HEK293 (cell line): ENCODE results near the gene EME2.
A peak's percentile ranks its signal among the peaks of the same experiment; 100 is the strongest.

ENCODE experiments used
- GLIS1 ChIP-seq: fragments of 450-650 bp; formaldehyde crosslinking; IDR thresholded peaks from 2 replicates; pipeline ENCODE4 v1.5.1; 2016; ENCODE audit warnings: missing biosample characterization, missing genetic modification characterization
- GLIS2 ChIP-seq: fragments of 450-650 bp; formaldehyde crosslinking; IDR thresholded peaks from 2 replicates; pipeline ENCODE4 v1.5.1; 2016; ENCODE audit warnings: missing biosample characterization, missing genetic modification characterization
- HOXA7 ChIP-seq: sonication (generic); formaldehyde crosslinking; IDR thresholded peaks from 2 replicates; pipeline ENCODE4 v1.8.1; 2022; ENCODE audit warnings: missing genetic modification reagents, borderline replicate concordance
- KLF10 ChIP-seq: fragments of 450-650 bp; IDR thresholded peaks from 2 replicates; pipeline ENCODE4 v1.5.1; 2018; ENCODE audit warnings: missing biosample characterization, mild to moderate bottlenecking, missing genetic modification characterization
- KLF16 ChIP-seq: fragments of 450-650 bp; formaldehyde crosslinking; IDR thresholded peaks from 2 replicates; pipeline ENCODE4 v1.5.1; 2017; ENCODE audit warnings: missing biosample characterization, missing genetic modification characterization
- KLF9 ChIP-seq: fragments of 450-650 bp; formaldehyde crosslinking; IDR thresholded peaks from 2 replicates; pipeline ENCODE4 v1.5.1; 2016; ENCODE audit warnings: missing biosample characterization, missing genetic modification characterization, low read depth
- SCRT1 ChIP-seq: fragments of 450-650 bp; formaldehyde crosslinking; IDR thresholded peaks from 2 replicates; pipeline ENCODE4 v1.5.1; 2016; ENCODE audit warnings: missing biosample characterization, missing genetic modification characterization, borderline replicate concordance
- SP7 ChIP-seq: fragments of 450-650 bp; formaldehyde crosslinking; IDR thresholded peaks from 2 replicates; pipeline ENCODE4 v1.5.1; 2016; ENCODE audit warnings: missing biosample characterization, missing genetic modification characterization
- YY1 ChIP-seq: fragments of 450-650 bp; formaldehyde crosslinking; IDR thresholded peaks from 2 replicates; pipeline ENCODE4 v1.5.1; 2018; ENCODE audit warnings: missing biosample characterization, missing genetic modification characterization
- ZBTB21 ChIP-seq: fragments of 450-650 bp; formaldehyde crosslinking; IDR thresholded peaks from 2 replicates; pipeline ENCODE4 v1.5.1; 2017; ENCODE audit warnings: missing biosample characterization, missing genetic modification characterization
- ZBTB48 ChIP-seq: fragments of 450-650 bp; formaldehyde crosslinking; IDR thresholded peaks from 2 replicates; pipeline ENCODE4 v1.5.1; 2016; ENCODE audit warnings: missing biosample characterization, missing genetic modification characterization
- ZEB2 ChIP-seq: fragments of 450-650 bp; formaldehyde crosslinking; IDR thresholded peaks from 2 replicates; pipeline ENCODE4 v1.5.1; 2016; ENCODE audit warnings: missing biosample characterization, missing genetic modification characterization
- ZNF10 ChIP-seq: fragments of 450-650 bp; formaldehyde crosslinking; IDR thresholded peaks from 2 replicates; pipeline ENCODE4 v1.5.1; 2017; ENCODE audit warnings: missing biosample characterization, missing genetic modification characterization
- ZNF114 ChIP-seq: fragments of 450-650 bp; formaldehyde crosslinking; IDR thresholded peaks from 2 replicates; pipeline ENCODE4 v1.5.0; 2017; ENCODE audit warnings: missing biosample characterization, missing genetic modification characterization
- ZNF146 ChIP-seq: fragments of 450-650 bp; formaldehyde crosslinking; IDR thresholded peaks from 2 replicates; pipeline ENCODE4 v1.5.1; 2016; ENCODE audit warnings: missing biosample characterization, missing genetic modification characterization
- ZNF223 ChIP-seq: fragments of 450-650 bp; formaldehyde crosslinking; IDR thresholded peaks from 2 replicates; pipeline ENCODE4 v1.5.1; 2016; ENCODE audit warnings: missing biosample characterization, missing genetic modification characterization
- ZNF248 ChIP-seq: fragments of 450-650 bp; formaldehyde crosslinking; IDR thresholded peaks from 2 replicates; pipeline ENCODE4 v1.5.1; 2017; ENCODE audit warnings: missing biosample characterization, missing genetic modification characterization
- ZNF302 ChIP-seq: fragments of 450-650 bp; formaldehyde crosslinking; IDR thresholded peaks from 2 replicates; pipeline ENCODE4 v1.5.1; 2016; ENCODE audit warnings: missing biosample characterization, missing genetic modification characterization, low read depth
- ZNF350 ChIP-seq: fragments of 450-650 bp; formaldehyde crosslinking; IDR thresholded peaks from 2 replicates; pipeline ENCODE4 v1.5.0; 2017; ENCODE audit warnings: missing biosample characterization, mild to moderate bottlenecking, missing genetic modification characterization
- ZNF404 ChIP-seq: fragments of 450-650 bp; formaldehyde crosslinking; IDR thresholded peaks from 2 replicates; pipeline ENCODE4 v1.5.1; 2017; ENCODE audit warnings: missing biosample characterization, missing genetic modification characterization
- ZNF433 ChIP-seq: fragments of 450-650 bp; formaldehyde crosslinking; IDR thresholded peaks from 2 replicates; pipeline ENCODE4 v1.5.1; 2016; ENCODE audit warnings: missing biosample characterization, missing genetic modification characterization, low read depth
- ZNF473 ChIP-seq: fragments of 450-650 bp; formaldehyde crosslinking; IDR thresholded peaks from 2 replicates; pipeline ENCODE4 v1.5.1; 2017; ENCODE audit warnings: missing biosample characterization, missing genetic modification characterization
- ZNF558 ChIP-seq: fragments of 450-650 bp; formaldehyde crosslinking; IDR thresholded peaks from 2 replicates; pipeline ENCODE4 v1.5.1; 2016; ENCODE audit warnings: missing biosample characterization, missing genetic modification characterization
- ZNF560 ChIP-seq: fragments of 450-650 bp; formaldehyde crosslinking; IDR thresholded peaks from 2 replicates; pipeline ENCODE4 v1.5.1; 2017; ENCODE audit warnings: missing biosample characterization, missing genetic modification characterization, borderline replicate concordance
- ZNF585B ChIP-seq: fragments of 450-650 bp; formaldehyde crosslinking; IDR thresholded peaks from 2 replicates; pipeline ENCODE4 v1.5.1; 2016; ENCODE audit warnings: missing biosample characterization, missing genetic modification characterization
- ZNF596 ChIP-seq: fragments of 450-650 bp; IDR thresholded peaks from 2 replicates; pipeline ENCODE4 v1.5.0; 2018; ENCODE audit warnings: missing biosample characterization, mild to moderate bottlenecking, missing genetic modification characterization, moderate library complexity
- ZNF623 ChIP-seq: fragments of 450-650 bp; formaldehyde crosslinking; IDR thresholded peaks from 2 replicates; pipeline ENCODE4 v1.5.1; 2016; ENCODE audit warnings: missing biosample characterization, missing genetic modification characterization
- ZNF624 ChIP-seq: fragments of 450-650 bp; formaldehyde crosslinking; IDR thresholded peaks from 2 replicates; pipeline ENCODE4 v1.5.1; 2017; ENCODE audit warnings: missing biosample characterization, missing genetic modification characterization
- ZNF701 ChIP-seq: fragments of 450-650 bp; formaldehyde crosslinking; IDR thresholded peaks from 2 replicates; pipeline ENCODE4 v1.5.1; 2016; ENCODE audit warnings: missing biosample characterization, missing genetic modification characterization
- ZNF776 ChIP-seq: fragments of 450-650 bp; formaldehyde crosslinking; IDR thresholded peaks from 2 replicates; pipeline ENCODE4 v1.5.0; 2017; ENCODE audit warnings: missing biosample characterization, missing genetic modification characterization, borderline replicate concordance
- ZNF777 ChIP-seq: fragments of 450-650 bp; formaldehyde crosslinking; IDR thresholded peaks from 2 replicates; pipeline ENCODE4 v1.5.1; 2017; ENCODE audit warnings: missing biosample characterization, missing genetic modification characterization, borderline replicate concordance
- ZNF792 ChIP-seq: fragments of 450-650 bp; formaldehyde crosslinking; IDR thresholded peaks from 2 replicates; pipeline ENCODE4 v1.5.1; 2016; ENCODE audit warnings: missing biosample characterization, missing genetic modification characterization
- ZSCAN30 ChIP-seq: fragments of 450-650 bp; IDR thresholded peaks from 2 replicates; pipeline ENCODE4 v1.5.1; 2018; ENCODE audit warnings: missing biosample characterization, mild to moderate bottlenecking, missing genetic modification characterization, moderate library complexity
- ZXDB ChIP-seq: fragments of 450-650 bp; formaldehyde crosslinking; IDR thresholded peaks from 2 replicates; pipeline ENCODE4 v1.5.1; 2016; ENCODE audit warnings: missing biosample characterization, missing genetic modification characterization
- TF ChIP-seq, protein P1 (sequence below): fragments of 450-650 bp; formaldehyde crosslinking; IDR thresholded peaks from 2 replicates; pipeline ENCODE4 v1.5.1; 2016; ENCODE audit warnings: missing biosample characterization, missing genetic modification characterization, borderline replicate concordance
- TF ChIP-seq, protein P2 (sequence below): fragments of 450-650 bp; formaldehyde crosslinking; IDR thresholded peaks from 2 replicates; pipeline ENCODE4 v1.5.1; 2017; ENCODE audit warnings: missing biosample characterization, missing genetic modification characterization
- TF ChIP-seq, protein P3 (sequence below): fragments of 450-650 bp; formaldehyde crosslinking; IDR thresholded peaks from 2 replicates; pipeline ENCODE4 v1.5.1; 2016; ENCODE audit warnings: missing biosample characterization, missing genetic modification characterization

Gene EME2

DNA sequence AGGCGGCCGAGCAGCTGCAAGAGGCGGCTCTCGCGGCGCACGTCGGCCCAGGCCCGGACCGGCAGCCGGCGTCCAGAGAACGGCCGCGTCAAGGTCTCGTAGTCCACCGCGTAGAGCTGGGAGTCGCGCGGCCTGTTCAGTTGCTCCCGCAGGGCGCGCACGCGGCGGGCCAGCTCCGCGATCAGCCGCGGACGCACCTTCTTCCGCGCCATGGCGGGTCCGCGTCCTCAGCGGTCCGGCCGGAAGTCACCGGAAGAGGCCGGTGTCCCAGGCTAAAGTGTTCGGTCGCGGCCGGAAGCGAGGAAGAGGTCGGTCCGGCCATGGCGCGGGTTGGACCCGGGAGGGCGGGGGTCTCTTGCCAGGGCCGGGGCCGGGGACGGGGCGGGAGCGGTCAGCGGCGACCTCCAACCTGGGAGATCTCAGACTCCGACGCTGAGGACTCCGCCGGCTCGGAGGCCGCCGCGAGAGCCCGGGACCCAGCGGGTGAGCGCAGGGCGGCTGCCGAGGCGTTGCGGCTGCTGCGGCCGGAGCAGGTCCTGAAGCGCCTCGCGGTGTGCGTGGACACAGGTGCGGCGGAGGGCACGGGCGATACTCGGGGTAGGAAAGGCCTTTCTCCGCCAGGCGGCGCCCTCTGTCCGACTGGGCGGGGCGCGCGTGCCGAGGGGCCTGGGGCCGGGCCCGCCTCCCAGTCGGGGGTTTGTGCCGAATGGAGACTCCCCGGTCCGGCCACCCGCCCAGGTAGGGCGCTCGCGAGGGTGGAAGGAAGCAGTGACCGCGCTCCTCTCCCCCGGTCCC is 495 bp downstream of the EME2 start, which contains the start of gene MRPS34 (continued):
- TF ChIP-seq, protein P1, sequence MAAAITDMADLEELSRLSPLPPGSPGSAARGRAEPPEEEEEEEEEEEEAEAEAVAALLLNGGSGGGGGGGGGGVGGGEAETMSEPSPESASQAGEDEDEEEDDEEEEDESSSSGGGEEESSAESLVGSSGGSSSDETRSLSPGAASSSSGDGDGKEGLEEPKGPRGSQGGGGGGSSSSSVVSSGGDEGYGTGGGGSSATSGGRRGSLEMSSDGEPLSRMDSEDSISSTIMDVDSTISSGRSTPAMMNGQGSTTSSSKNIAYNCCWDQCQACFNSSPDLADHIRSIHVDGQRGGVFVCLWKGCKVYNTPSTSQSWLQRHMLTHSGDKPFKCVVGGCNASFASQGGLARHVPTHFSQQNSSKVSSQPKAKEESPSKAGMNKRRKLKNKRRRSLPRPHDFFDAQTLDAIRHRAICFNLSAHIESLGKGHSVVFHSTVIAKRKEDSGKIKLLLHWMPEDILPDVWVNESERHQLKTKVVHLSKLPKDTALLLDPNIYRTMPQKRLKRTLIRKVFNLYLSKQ (tag by site-specific recombination) = 0 out of 2 replicates have a peak, but pooled peaks have one; percentile 16
- no peak for TF ChIP-seq ZNF223
- TF ChIP-seq ZNF560 (tag by site-specific recombination) = no peak
- TF ChIP-seq, protein P2, sequence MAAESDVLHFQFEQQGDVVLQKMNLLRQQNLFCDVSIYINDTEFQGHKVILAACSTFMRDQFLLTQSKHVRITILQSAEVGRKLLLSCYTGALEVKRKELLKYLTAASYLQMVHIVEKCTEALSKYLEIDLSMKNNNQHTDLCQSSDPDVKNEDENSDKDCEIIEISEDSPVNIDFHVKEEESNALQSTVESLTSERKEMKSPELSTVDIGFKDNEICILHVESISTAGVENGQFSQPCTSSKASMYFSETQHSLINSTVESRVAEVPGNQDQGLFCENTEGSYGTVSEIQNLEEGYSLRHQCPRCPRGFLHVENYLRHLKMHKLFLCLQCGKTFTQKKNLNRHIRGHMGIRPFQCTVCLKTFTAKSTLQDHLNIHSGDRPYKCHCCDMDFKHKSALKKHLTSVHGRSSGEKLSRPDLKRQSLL = no peak; the same call in 1 of the 2 replicates
- peak; percentile 39; the same call in 1 of the 2 replicates for TF ChIP-seq ZBTB48 (tag by site-specific recombination)
- peak; percentile 45; the same call in 1 of the 2 replicates for TF ChIP-seq ZNF596 (tag by site-specific recombination)
- TF ChIP-seq KLF10 (tag by site-specific recombination) = peak; percentile 55
- TF ChIP-seq ZNF624 (tag by site-specific recombination) = no peak
- no peak for TF ChIP-seq ZNF701
- TF ChIP-seq ZNF792 (tag by site-specific recombination) = no peak
- TF ChIP-seq GLIS2 (tag by site-specific recombination) = peak; percentile 86
- TF ChIP-seq ZNF777 (tag by site-specific recombination) = peak; percentile 30; the same call in 1 of the 2 replicates
- TF ChIP-seq HOXA7 = no peak
- peak; percentile 97 for TF ChIP-seq YY1 (tag by site-specific recombination)
- TF ChIP-seq ZNF302 (tag by site-specific recombination) = no peak
- TF ChIP-seq KLF16 (tag by site-specific recombination) = peak; percentile 62
- no peak for TF ChIP-seq ZNF10
- TF ChIP-seq ZNF350 (tag by site-specific recombination) = no peak
- no peak for TF ChIP-seq ZNF473
- no peak; the same call in 1 of the 2 replicates for TF ChIP-seq ZNF623 (tag by site-specific recombination)
- TF ChIP-seq ZNF433 = no peak
- TF ChIP-seq ZSCAN30 (tag by site-specific recombination) = peak; percentile 84
- peak; percentile 46; the same call in 1 of the 2 replicates for TF ChIP-seq GLIS1 (tag by site-specific recombination)
- no peak for TF ChIP-seq SCRT1 (tag by site-specific recombination)
- TF ChIP-seq ZXDB (tag by site-specific recombination) = peak; percentile 73; the same call in 1 of the 2 replicates
- no peak for TF ChIP-seq ZNF585B (tag by site-specific recombination)
- no peak for TF ChIP-seq ZBTB21
- TF ChIP-seq ZNF404 = no peak
- no peak for TF ChIP-seq ZNF776 (tag by site-specific recombination)
- TF ChIP-seq KLF9 (tag by site-specific recombination) = peak; percentile 92
- TF ChIP-seq, protein P3, sequence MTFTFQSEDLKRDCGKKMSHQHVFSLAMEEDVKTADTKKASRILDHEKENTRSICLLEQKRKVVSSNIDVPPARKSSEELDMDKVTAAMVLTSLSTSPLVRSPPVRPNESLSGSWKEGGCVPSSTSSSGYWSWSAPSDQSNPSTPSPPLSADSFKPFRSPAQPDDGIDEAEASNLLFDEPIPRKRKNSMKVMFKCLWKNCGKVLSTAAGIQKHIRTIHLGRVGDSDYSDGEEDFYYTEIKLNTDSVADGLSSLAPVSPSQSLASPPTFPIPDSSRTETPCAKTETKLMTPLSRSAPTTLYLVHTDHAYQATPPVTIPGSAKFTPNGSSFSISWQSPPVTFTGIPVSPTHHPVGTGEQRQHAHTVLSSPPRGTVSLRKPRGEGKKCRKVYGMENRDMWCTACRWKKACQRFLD = no peak
- TF ChIP-seq ZNF558 (tag by site-specific recombination) = no peak
- TF ChIP-seq ZNF114 (tag by site-specific recombination) = no peak
- TF ChIP-seq ZNF146 (tag by site-specific recombination) = peak; percentile 76
- TF ChIP-seq ZEB2 (tag by site-specific recombination) = peak; percentile 82
- TF ChIP-seq ZNF248 (tag by site-specific recombination) = no peak
- peak; percentile 80 for TF ChIP-seq SP7 (tag by site-specific recombination)
